NOMO-1 treated with dmso at 0.1 percent for 144 hours (cell line): ENCODE data around the gene KCNC3.

Experiments
- DNase-seq: peaks from one replicate; lab custom pipeline; 2025; ENCODE audit not compliant: unreplicated experiment; lab: John Stamatoyannopoulos, UW

Gene KCNC3

GRCh38 chr19:50329146-50329925 is at the start of gene KCNC3:
KCNC3 (minus strand) TSS chr19:50329377; CDS start chr19:50329082, 295 bp downstream.
- DNase-seq = peak; percentile 99

GRCh38 chr19:50378863-50379236 is 49.7 kb upstream of the KCNC3 start:
- no peak for DNase-seq

GRCh38 chr19:50378169-50378862 is 49.1 kb upstream of the KCNC3 start:
- DNase-seq = no peak

DNA sequence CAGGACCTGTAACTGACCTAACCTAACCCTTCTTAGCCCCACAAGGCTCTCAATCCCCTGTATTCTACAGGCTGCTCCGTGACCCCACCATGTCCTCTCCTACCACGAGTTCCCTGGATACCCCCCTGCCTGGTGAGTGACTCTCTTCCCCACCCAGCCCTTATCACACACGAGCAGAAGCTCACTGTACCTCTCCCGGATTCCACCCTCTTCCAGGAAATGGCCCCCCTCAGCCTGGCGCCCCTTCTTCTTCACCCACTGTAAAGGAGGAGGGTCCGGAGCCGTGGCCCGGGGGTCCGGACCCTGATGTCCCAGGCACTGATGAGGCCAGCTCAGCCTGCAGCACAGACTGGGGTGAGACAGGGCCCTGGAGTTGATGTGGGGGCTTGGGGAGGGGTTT is 48.3 kb upstream of the KCNC3 start:
- DNase-seq = no peak

DNA sequence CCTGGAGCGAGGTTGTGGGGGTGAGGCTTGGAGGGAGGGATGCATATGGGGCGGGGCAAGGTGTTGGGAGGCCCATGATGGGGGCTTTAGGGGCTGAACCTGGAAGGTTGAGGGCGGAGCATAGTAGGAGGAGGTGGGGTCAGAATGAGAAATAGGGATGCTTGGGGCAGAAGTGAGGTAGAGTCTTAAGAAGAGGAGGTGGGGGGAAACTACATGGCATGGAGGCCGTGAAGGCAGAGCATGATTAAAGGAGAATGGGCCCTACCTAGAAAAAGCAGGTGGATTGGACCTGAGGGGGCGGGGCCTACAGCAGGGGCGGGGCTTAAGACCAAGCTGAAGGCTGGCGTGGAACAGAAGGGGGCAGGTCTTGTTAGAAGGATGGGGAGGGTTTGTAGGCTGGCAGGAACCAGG is 47.9 kb upstream of the KCNC3 start:
- no peak for DNase-seq

- peak; percentile 96 for DNase-seq
These were observed 47.2 kb upstream of the KCNC3 start, which contains the start of gene NR1H2 for GRCh38 chr19:50376166-50377050. NR1H2 (plus strand) TSS chr19:50376457; CDS start chr19:50377606, 1,149 bp downstream.

- peak; percentile 23 for DNase-seq
These were observed 42.8 kb upstream of the KCNC3 start for GRCh38 chr19:50371914-50372475.

DNA sequence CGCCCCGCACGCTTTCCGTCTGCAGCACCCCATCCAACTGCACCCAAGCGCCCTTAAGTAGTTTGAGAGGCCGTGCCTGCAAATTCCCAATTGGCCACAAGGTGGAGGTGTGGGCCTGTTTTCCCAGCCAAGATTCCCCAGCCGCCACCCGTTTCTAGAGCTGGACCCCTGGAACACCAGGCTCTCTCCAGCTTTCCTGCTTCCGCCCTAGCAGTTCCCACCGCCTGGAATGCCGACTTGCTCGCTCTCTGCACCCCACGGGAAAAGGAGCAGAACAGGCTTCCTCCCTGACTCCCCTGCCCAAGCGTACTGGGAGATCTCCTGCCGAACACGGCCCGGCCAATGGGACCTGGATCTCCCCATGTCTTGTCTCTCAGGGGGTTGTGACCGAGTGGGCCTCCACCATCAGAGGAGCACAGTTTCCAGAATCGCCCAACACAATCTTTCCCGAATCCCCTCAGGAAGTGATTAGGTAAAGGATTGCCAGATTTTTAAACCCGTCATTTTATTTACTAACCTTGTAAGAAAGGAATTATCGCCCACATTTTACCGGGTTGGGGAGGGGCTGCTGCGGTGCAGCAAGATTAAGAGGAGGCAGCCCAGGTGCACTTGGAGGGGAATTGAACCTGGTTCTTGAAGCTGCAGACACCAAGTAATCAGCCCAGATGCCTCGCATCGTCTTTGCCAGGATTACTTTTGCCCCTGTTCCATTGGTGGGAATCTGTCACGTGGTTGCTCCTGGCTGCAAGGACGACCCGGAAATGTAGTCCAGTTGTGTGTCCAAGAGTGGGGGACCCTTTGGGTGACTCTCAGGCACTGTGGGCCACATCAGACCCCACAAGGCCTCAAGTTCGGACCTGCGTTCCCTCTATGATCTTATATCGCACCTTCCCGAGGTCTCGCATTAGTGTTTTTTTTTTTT is 39.7 kb upstream of the KCNC3 start:
- DNase-seq = peak; percentile 53

GRCh38 chr19:50365434-50366306 is 36.5 kb upstream of the KCNC3 start, which contains the start of gene NAPSA:
NAPSA (minus strand) TSS chr19:50365639; CDS start chr19:50365621, 18 bp downstream.
- DNase-seq = no peak

- DNase-seq = no peak
These were observed 33.7 kb upstream of the KCNC3 start for GRCh38 chr19:50362656-50363424.

GRCh38 chr19:50362030-50362412 is 32.8 kb upstream of the KCNC3 start:
- no peak for DNase-seq

GRCh38 chr19:50361290-50362029 is 32.3 kb upstream of the KCNC3 start:
- no peak for DNase-seq

DNA sequence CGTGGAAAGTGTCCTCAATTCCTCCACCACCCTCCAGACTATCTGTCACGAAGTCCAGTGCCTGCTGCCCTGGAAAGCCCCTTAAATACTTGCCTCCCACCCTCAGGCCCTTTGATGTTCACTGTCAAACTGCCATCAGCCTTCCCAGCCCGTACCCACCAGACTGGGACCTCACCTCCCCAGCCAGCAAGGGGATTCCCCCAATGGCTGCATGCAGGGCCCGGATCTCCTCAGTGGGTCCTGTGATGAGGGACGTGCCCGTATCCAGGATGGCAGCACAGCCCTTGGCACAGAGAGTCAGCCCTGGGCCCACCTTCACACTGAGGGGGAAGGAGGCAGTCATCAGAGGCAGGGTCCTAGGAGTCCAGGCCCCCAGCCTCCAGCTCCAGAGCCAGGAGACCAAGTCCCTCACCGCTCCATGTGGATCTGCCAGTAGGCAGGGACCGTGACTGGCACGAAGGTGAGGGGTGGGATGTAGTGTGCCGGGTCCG is 30.2 kb upstream of the KCNC3 start:
- no peak for DNase-seq

DNA sequence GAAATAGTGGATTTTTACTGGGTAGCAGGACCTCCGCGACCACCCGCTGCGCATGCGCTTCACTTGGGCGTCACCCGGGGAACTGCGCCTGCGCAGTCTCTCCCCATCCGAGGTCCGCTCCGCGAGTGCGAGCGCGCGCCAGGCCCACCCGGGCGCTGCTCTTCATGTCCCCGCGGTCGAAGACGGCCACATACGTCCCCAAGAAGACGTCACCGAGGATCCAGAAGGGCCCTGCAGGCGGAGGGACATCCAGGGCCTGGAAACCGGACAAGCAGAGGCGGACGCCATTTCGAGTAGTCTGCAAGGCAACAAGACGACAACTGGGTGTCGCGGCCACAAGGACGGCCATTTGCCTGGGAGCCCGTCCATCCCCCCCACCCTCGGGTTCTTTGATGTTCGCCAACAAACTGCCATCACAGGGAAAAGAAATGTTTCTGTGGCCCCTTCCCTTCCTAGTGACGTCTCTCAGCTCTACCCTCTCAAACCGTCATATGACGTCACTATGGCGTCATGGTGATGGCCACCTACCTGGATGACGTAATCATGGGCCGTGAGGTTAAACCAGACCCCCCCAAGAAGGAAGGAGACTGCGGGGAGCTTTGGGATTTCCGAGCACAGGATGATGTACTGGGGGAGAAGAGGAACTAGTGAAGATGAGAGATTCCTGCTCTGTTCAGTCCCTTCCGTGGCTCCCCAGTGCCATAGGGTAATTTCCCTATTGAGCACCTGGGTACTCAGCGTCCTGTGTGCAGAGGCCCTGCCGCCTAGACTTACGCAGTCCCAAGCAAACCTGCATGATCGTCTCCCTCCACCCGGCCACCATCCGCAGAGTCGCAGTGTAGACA is 29.5 kb upstream of the KCNC3 start:
- DNase-seq = no peak

GRCh38 chr19:50357178-50358100 is 28.3 kb upstream of the KCNC3 start:
- DNase-seq = peak; percentile 70
